ENCODE results near the gene MARK1.

DNA sequence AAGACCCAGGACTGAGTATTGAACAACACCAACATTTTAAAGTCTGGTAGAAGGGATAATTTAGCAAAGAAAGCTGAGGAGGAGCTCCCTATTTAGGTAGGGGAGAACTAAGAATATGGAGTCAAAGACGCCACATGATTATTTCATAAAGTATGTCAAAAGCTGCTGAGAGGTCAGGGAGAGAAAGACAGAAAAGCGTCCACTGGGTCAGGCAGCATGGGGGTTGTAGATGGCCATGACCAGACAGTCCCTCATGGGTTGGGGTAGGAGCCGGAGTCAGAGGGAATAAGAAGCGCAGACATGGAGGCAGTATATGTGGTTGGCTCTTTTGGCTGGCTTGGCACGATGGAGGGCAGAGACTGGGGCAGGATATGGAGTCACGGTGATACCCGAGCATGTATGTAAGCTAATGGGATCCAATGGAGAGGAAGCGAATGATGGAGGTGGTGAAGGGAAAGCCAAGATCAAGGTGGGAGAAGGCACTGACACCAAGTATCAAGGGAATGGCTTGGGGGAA is 167.0 kb downstream of the MARK1 start:
- no peak for TF ChIP-seq CTCF (IDR thresholded peaks at IDR 0.05)
- no peak for TF ChIP-seq EZH2 (IDR thresholded peaks at IDR 0.05)
